NCI-H2196 (cell line): ENCODE measurements around the gene FOXJ3.

Experiments used
- DNase-seq: peaks from one replicate; lab custom pipeline; 2025; ENCODE audit not compliant: unreplicated experiment; lab: John Stamatoyannopoulos, UW

The FOXJ3 gene

GRCh38 chr1:42335050-42335808 lies at the start of gene FOXJ3:
FOXJ3 (minus strand) TSS chr1:42335235; CDS start chr1:42311093, 24,142 bp downstream.
- peak; percentile 97 for DNase-seq

- no peak for DNase-seq
Observed at GRCh38 chr1:42381280-42381673, 46.2 kb upstream of the FOXJ3 start.

- peak; percentile 78 for DNase-seq
Observed at GRCh38 chr1:42380586-42381279, 45.7 kb upstream of the FOXJ3 start, which contains the start of gene RIMKLA. RIMKLA (plus strand) TSS chr1:42380792; CDS start chr1:42380935, 143 bp downstream.

- peak; percentile 67 for DNase-seq
Observed at GRCh38 chr1:42379794-42380585, 45.0 kb upstream of the FOXJ3 start.

- no peak for DNase-seq
Observed at GRCh38 chr1:42372796-42373195, 37.8 kb upstream of the FOXJ3 start.

- DNase-seq, result no peak
Observed at GRCh38 chr1:42370876-42371549, 36.0 kb upstream of the FOXJ3 start.

- no peak for DNase-seq
Observed at GRCh38 chr1:42369471-42369870, 34.4 kb upstream of the FOXJ3 start.

- no peak for DNase-seq
Observed at GRCh38 chr1:42368096-42368795, 33.2 kb upstream of the FOXJ3 start.

- no peak for DNase-seq
Observed at GRCh38 chr1:42365118-42365517, 30.1 kb upstream of the FOXJ3 start.

- DNase-seq, result no peak
Observed at GRCh38 chr1:42364542-42364941, 29.5 kb upstream of the FOXJ3 start.

GRCh38 chr1:42364089-42364488 lies 29.1 kb upstream of the FOXJ3 start:
- DNase-seq, result no peak

GRCh38 chr1:42359466-42359865 lies 24.4 kb upstream of the FOXJ3 start:
- no peak for DNase-seq

- DNase-seq, result no peak
Observed at GRCh38 chr1:42358791-42359190, 23.8 kb upstream of the FOXJ3 start.

- peak; percentile 32 for DNase-seq
Observed at GRCh38 chr1:42350086-42350485, 15.1 kb upstream of the FOXJ3 start.

- peak; percentile 8 for DNase-seq
Observed at GRCh38 chr1:42348498-42348897, 13.5 kb upstream of the FOXJ3 start.

- no peak for DNase-seq
Observed at GRCh38 chr1:42343049-42343448, 8.0 kb upstream of the FOXJ3 start.

- DNase-seq, result peak; percentile 57
Observed at GRCh38 chr1:42340901-42341300, 5.9 kb upstream of the FOXJ3 start.

GRCh38 chr1:42340093-42340492 lies 5.1 kb upstream of the FOXJ3 start:
- peak; percentile 96 for DNase-seq

- DNase-seq, result no peak
Observed at GRCh38 chr1:42336978-42337377, 1.9 kb upstream of the FOXJ3 start.

GRCh38 chr1:42335809-42336518 lies 929 bp upstream of the FOXJ3 start:
- peak; percentile 47 for DNase-seq
